Left ventricle myocardium inferior (tissue), 1 donor: Measurements from ENCODE around the gene EXPH5. TPM values are rescaled to one million over a fixed set of nuclear protein-coding genes. Genes with fewer than 3 reads are reported as not detected.

Source experiments
- DNase-seq: peaks from one replicate; pipeline ENCODE4 v3.0.0-alpha.2; 2020
- H3K27ac ChIP-seq: fragments of 200-600 bp; replicated peaks from 2 replicates; pipeline ENCODE4 v1.8.0; 2021
- H3K27me3 ChIP-seq: fragments of 200-600 bp; 2 replicates; pipeline ENCODE4 v1.8.0; 2021; ENCODE audit warnings: low read depth
- H3K36me3 ChIP-seq: fragments of 200-600 bp; 2 replicates; pipeline ENCODE4 v1.8.0; 2021
- H3K4me1 ChIP-seq: fragments of 200-600 bp; 2 replicates; pipeline ENCODE4 v1.8.0; 2021
- H3K4me3 ChIP-seq: fragments of 200-600 bp; 2 replicates; pipeline ENCODE4 v1.8.0; 2021; ENCODE audit warnings: mild to moderate bottlenecking, moderate library complexity
- H3K9me3 ChIP-seq: fragments of 200-600 bp; replicated peaks from 2 replicates; pipeline ENCODE4 v1.8.0; 2021
- intact Hi-C: fragments of 100-400 bp; cut with micrococcal nuclease; formaldehyde crosslinking; loops from one replicate; pipeline ENCODE4 v1.11.0; 2022
- total RNA-seq: library from RNA; stranded (reverse); fragmentation: NEBNext Ultra II Directional; extraction: Animal tissue kit (Norgen Biotek cat#: 25700); gene quantifications from one replicate; pipeline ENCODE4 v1.2.1, GENCODE V29; 2021
- TF ChIP-seq, protein P1 (sequence below): fragments of 200-600 bp; IDR thresholded peaks from 2 replicates; pipeline ENCODE4 v1.8.0; 2021; ENCODE audit warnings: antibody characterized with exemption, mild to moderate bottlenecking, borderline replicate concordance
- donor health status: DM: no; HTN: yes; CAD: no; lungs with severe emphysema.

The EXPH5 gene
- total RNA-seq, 1 donor from 2014 or later, result 0.88 TPM

DNA sequence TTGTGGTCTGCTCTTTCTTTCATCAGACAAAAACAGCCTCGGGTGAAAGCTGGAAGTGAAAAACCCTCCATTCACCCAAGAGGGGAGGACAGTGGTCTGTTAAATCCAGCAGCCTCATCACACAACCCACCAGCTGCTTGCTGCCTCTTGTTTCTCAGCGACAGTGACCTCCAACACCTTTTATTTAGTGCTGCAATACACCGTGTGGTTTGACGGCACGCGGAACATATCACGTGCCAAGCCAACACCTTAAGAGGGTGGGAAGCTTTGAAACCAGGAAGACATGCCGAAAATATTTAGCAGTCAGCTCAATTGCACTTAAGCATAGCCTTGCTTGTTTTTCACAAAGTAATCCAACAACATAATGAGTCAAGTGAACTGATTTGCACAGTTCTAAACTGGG is 55.5 kb downstream of the EXPH5 start:
- no peak for DNase-seq
- Histone ChIP-seq H3K4me1 (no peaks in the 10 kb centered on the region), H3K9me3 (no peaks in the 10 kb centered on the region), H3K36me3 (no peaks in the 10 kb centered on the region), H3K27me3 (no peaks in the 10 kb centered on the region), H3K4me3 (no peak overlapping the region), H3K27ac (no peak overlapping the region)
- intact Hi-C loops, result no loop called here
- TF ChIP-seq, protein P1, sequence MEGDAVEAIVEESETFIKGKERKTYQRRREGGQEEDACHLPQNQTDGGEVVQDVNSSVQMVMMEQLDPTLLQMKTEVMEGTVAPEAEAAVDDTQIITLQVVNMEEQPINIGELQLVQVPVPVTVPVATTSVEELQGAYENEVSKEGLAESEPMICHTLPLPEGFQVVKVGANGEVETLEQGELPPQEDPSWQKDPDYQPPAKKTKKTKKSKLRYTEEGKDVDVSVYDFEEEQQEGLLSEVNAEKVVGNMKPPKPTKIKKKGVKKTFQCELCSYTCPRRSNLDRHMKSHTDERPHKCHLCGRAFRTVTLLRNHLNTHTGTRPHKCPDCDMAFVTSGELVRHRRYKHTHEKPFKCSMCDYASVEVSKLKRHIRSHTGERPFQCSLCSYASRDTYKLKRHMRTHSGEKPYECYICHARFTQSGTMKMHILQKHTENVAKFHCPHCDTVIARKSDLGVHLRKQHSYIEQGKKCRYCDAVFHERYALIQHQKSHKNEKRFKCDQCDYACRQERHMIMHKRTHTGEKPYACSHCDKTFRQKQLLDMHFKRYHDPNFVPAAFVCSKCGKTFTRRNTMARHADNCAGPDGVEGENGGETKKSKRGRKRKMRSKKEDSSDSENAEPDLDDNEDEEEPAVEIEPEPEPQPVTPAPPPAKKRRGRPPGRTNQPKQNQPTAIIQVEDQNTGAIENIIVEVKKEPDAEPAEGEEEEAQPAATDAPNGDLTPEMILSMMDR, result no peak

DNA sequence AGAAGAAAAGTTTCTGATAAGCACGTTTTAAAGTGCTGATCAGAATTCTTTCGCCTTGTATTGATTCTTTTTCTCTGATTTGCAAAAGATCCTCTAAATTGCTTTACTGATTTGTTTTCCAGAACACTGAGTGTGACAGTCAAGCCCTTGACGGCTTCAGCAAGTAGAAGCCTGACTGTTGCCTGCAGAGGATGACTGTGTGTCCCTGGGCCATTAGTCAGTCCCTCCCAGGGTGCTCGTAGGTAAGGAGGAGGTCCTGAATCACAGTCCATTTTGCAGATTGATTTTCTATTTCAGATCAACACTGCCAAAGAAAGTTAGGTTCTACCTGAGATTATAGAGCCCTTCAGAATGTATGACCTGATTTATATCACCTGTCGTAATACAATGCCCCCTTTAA is 56.8 kb downstream of the EXPH5 start:
- no peak overlapping the region for H3K27ac ChIP-seq
- no peaks in the 10 kb centered on the region for H3K9me3 ChIP-seq
- DNase-seq, result no peak
- no peaks in the 10 kb centered on the region for H3K27me3 ChIP-seq
- no peak overlapping the region for H3K4me3 ChIP-seq
- H3K4me1 ChIP-seq, result no peaks in the 10 kb centered on the region
- intact Hi-C loops, result no loop called here
- TF ChIP-seq, protein P1, result no peak
- no peaks in the 10 kb centered on the region for H3K36me3 ChIP-seq

DNA sequence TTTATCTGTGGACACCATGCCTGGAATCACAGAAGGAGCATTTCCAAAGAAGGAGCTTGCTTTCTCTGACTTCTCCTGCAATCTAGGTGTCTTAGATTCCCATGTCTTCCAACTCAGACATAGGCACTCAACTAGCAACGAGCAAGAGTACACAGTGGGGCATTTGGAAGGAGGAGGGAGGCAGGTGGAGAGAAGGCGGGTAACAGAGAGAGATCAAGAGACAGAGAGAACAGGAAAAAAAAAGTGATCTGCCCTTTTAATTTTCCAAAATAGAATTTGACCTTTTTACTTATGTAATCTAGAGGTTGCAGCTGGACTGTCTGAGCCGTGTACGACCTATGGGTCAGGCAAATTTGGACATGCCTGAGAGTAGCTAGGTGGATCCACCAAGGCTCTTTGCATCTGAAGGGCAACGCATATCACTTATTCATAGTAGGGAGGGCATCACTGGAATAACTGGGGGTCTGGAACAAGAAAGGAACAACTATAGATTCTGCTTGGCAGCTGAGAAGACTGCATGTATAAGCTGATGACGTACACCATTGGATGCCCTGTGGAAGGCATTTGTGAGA is 58.1 kb downstream of the EXPH5 start:
- intact Hi-C loops, result no loop called here
- no peaks in the 10 kb centered on the region for H3K27me3 ChIP-seq
- no peak overlapping the region for H3K4me3 ChIP-seq

DNA sequence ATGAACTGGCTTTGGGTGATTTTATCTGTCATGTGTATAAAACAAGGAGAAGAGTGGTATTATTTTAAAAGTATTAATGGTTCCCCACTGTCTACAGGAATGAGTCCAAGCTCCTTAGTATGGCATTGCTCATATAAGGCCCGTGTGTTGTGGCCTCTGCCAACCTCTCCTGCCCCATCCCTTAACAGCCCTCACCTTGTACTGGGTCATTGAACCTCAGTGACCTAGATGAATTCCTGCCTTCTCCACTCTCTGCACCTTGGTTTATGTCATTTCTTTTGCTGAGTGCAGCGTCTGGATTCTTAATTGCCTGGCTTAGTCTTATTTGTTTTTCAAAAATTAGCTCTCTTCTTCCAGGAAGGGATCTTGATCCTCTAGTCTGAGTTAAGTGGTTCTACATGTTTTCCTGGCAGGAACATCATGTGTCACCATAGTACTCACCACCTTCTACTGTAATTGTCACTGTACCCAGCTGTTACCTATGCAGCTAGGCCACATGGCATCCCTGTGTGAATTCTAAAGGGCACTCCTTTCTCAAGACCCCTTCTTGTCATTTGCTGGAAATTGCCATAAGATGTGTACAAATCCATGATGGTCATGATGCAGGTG is 59.2 kb downstream of the EXPH5 start:
- no peak overlapping the region for H3K27ac ChIP-seq
- TF ChIP-seq, protein P1, result no peak
- no peak for DNase-seq
- no peaks in the 10 kb centered on the region for H3K27me3 ChIP-seq
- no peaks in the 10 kb centered on the region for H3K4me1 ChIP-seq
- H3K4me3 ChIP-seq, result no peak overlapping the region
- no peaks in the 10 kb centered on the region for H3K36me3 ChIP-seq
- intact Hi-C loops, result no loop called here
- no peaks in the 10 kb centered on the region for H3K9me3 ChIP-seq

More for the DNA sequence above, 58.1 kb downstream of the EXPH5 start:
- H3K36me3 ChIP-seq, result no peaks in the 10 kb centered on the region
- H3K9me3 ChIP-seq, result no peaks in the 10 kb centered on the region
- no peak for DNase-seq
- no peak overlapping the region for H3K27ac ChIP-seq
- H3K4me1 ChIP-seq, result no peaks in the 10 kb centered on the region
- TF ChIP-seq, protein P1, result no peak

DNA sequence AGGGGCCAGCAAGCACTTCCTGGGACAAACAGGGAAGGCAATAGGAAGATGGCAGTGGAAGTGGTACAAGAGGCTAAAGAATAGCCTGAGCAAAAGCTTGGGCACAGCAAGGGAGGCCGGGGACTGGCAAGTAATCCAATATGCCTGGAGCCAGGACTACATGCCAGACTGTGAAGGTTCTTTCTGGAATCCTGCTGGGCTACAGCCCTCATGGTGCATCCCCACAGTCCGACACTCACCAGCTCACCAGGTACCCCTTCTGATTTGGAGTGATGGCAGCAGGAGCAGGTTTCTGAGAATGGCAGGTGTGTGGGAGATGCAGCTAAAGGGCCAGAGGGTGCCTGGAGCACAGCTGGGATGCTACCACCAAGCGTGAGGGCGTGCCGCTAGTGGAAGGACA is 63.1 kb downstream of the EXPH5 start:
- Histone ChIP-seq H3K9me3 (no peaks in the 10 kb centered on the region), H3K36me3 (no peaks in the 10 kb centered on the region), H3K27ac (no peak overlapping the region), H3K4me1 (no peaks in the 10 kb centered on the region), H3K4me3 (no peak overlapping the region), H3K27me3 (no peaks in the 10 kb centered on the region)
- DNase-seq, result no peak
- intact Hi-C loops, result no loop called here
- TF ChIP-seq, protein P1, result no peak
